Activated CD4-positive, alpha-beta T cell treated with anti-CD3 and anti-CD28 coated beads for 4 hours (primary cell): Measurements from ENCODE around the gene AKAP8L.

Experiments
- DNase-seq, 2 donors: peaks; one replicate each; pipeline ENCODE4 v3.0.0-alpha.2; 2020

AKAP8L gene

GRCh38 chr19:15432629-15433518 is 14.1 kb upstream of the AKAP8L start:
- peak; percentile 89 to 91 for DNase-seq

- DNase-seq, result peak in 1 of 2 donors; percentile 29
Measured at GRCh38 chr19:15432018-15432494, 13.3 kb upstream of the AKAP8L start.

GRCh38 chr19:15431396-15432017 is 12.7 kb upstream of the AKAP8L start:
- DNase-seq, result no peak

GRCh38 chr19:15430526-15431120 is 11.8 kb upstream of the AKAP8L start:
- no peak for DNase-seq

- no peak for DNase-seq
Measured at GRCh38 chr19:15429825-15430467, 11.2 kb upstream of the AKAP8L start.

GRCh38 chr19:15428956-15429824 is 10.4 kb upstream of the AKAP8L start:
- DNase-seq, result no peak

- DNase-seq, result no peak
Measured at GRCh38 chr19:15427991-15428471, 9.2 kb upstream of the AKAP8L start.

- DNase-seq, result no peak
Measured at GRCh38 chr19:15427350-15427700, 8.5 kb upstream of the AKAP8L start.

- DNase-seq, result no peak
Measured at GRCh38 chr19:15426485-15427349, 7.9 kb upstream of the AKAP8L start.

- no peak for DNase-seq
Measured at GRCh38 chr19:15425321-15425950, 6.6 kb upstream of the AKAP8L start.

GRCh38 chr19:15424692-15425272 is 6.0 kb upstream of the AKAP8L start:
- DNase-seq, result no peak

GRCh38 chr19:15424121-15424520 is 5.3 kb upstream of the AKAP8L start:
- DNase-seq, result no peak

GRCh38 chr19:15423130-15423529 is 4.3 kb upstream of the AKAP8L start:
- no peak for DNase-seq

- DNase-seq, result no peak
Measured at GRCh38 chr19:15422296-15423075, 3.7 kb upstream of the AKAP8L start.

GRCh38 chr19:15421721-15422260 is 3.0 kb upstream of the AKAP8L start:
- DNase-seq, result no peak

- DNase-seq, result no peak
Measured at GRCh38 chr19:15421136-15421695, 2.4 kb upstream of the AKAP8L start.

GRCh38 chr19:15419413-15420025 is 731 bp upstream of the AKAP8L start:
- DNase-seq, result no peak

GRCh38 chr19:15418231-15418578 is 583 bp downstream of the AKAP8L start:
- DNase-seq, result no peak
